NOMO-1 (cell line): ENCODE measurements around the gene FADS6.
A peak's percentile ranks its signal among the peaks of the same experiment; 100 is the strongest.

ENCODE experiments used
- DNase-seq, 2 experiments: peaks; one replicate each; lab custom pipeline; 2025; ENCODE audit not compliant: unreplicated experiment in 2 of 2; lab: John Stamatoyannopoulos, UW

FADS6 gene

GRCh38 chr17:74855323-74855722, 38.1 kb downstream of the FADS6 start:
- DNase-seq, result no peak

GRCh38 chr17:74854792-74855191, 38.6 kb downstream of the FADS6 start:
- no peak for DNase-seq

GRCh38 chr17:74853669-74854068, 39.8 kb downstream of the FADS6 start:
- DNase-seq, result no peak

- no peak for DNase-seq
Measured at GRCh38 chr17:74853048-74853397, 40.4 kb downstream of the FADS6 start.

- DNase-seq, result no peak
Measured at GRCh38 chr17:74852237-74853047, 41.0 kb downstream of the FADS6 start.

GRCh38 chr17:74851612-74852236, 41.7 kb downstream of the FADS6 start:
- DNase-seq, result no peak

- DNase-seq, result no peak
Measured at GRCh38 chr17:74850914-74851313, 42.5 kb downstream of the FADS6 start.

- no peak for DNase-seq
Measured at GRCh38 chr17:74850310-74850709, 43.1 kb downstream of the FADS6 start.

GRCh38 chr17:74848656-74849399, 44.6 kb downstream of the FADS6 start:
- DNase-seq, result no peak

- DNase-seq, result no peak
Measured at GRCh38 chr17:74846621-74847020, 46.8 kb downstream of the FADS6 start.

- no peak for DNase-seq
Measured at GRCh38 chr17:74843352-74843627, 50.1 kb downstream of the FADS6 start.

- DNase-seq, result no peak
Measured at GRCh38 chr17:74842599-74843351, 50.7 kb downstream of the FADS6 start.

- no peak for DNase-seq
Measured at GRCh38 chr17:74842146-74842598, 51.3 kb downstream of the FADS6 start.

- DNase-seq, result peak; percentile 36 to 52
Measured at GRCh38 chr17:74840989-74841666, 52.3 kb downstream of the FADS6 start.

- no peak for DNase-seq
Measured at GRCh38 chr17:74839990-74840852, 53.2 kb downstream of the FADS6 start.

- no peak for DNase-seq
Measured at GRCh38 chr17:74838274-74838673, 55.2 kb downstream of the FADS6 start.

GRCh38 chr17:74836691-74837467, 56.6 kb downstream of the FADS6 start:
- DNase-seq, result no peak

GRCh38 chr17:74836191-74836590, 57.2 kb downstream of the FADS6 start:
- no peak for DNase-seq
